Measurements from ENCODE around the gene COL4A2. TPM values are rescaled to one million over a fixed set of nuclear protein-coding genes. Genes with fewer than 3 reads are reported as not detected.
"Not testable (repeated sequence)": the region's sequence is repeated elsewhere in the genome, so short reads cannot be mapped to it uniquely, and the experiment has no call there.

COL4A2 gene
- total RNA-seq, 1 donor from 2014 or later = 417 TPM

DNA sequence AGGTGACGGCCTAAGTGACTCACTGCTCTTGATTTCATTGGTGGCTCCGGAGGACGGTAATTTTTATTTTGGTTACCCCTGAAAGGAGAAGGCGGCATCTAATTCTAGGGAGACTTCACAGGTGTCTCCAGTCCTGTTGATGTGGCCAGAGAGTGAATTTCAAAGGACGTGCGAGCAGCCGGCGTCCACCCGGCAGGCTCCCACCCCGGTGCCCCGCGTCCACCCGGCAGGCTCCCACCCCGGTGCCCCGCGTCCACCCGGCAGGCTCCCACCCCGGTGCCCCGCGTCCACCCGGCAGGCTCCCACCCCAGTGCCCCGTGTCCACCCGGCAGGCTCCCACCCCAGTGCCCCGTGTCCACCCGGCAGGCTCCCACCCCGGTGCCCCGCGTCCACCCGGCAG, 6.2 kb downstream of the COL4A2 start:
- ATAC-seq; intact Hi-C loops (cut with DNase I); DNase-seq (ENCODE audit: low spot score): not testable (repeated sequence)

- intact Hi-C loops (cut with DNase I); DNase-seq (ENCODE audit: low spot score); ATAC-seq: not testable (repeated sequence)
Observed at GRCh38 chr13:110313733-110314132, 6.6 kb downstream of the COL4A2 start.

DNA sequence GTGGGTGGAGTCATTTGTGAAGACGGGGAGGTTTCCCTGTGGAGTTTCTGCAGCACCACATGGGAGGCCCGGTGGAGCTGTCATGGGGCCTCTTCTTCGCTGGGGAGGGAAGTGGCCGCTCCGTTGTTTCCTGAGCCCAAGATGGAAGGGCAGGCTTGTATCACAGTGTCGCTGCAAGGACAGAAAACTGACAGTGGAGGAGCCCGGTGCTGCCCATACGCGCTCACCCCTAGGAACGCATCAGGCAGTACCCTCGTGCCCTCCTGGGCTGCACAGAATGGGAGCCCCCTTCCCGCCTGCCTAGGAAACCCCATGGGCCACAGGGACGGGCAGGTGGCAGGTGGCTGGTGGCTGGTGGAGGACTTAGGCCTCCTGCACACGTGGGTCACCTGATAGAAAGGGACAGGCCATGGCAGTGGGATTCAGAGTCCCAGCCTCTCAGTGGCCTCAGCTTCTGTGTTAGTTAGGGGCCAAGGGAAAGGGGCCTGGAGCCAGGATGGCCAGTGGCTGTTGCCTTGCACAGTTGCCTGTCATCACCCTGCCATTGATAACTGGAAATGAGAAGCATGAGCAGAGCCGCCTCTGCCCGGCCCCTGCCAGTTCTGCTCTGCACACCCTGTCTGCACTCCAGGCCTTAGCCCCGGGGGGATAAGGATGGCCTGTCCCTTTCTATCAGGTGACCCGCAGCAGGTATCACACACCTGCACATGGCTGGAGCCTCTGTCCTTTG, 7.6 kb downstream of the COL4A2 start:
- DNase-seq (ENCODE audit: low spot score) (no peak), ATAC-seq (no peak)
- intact Hi-C loops (cut with DNase I) = no loop called here

DNA sequence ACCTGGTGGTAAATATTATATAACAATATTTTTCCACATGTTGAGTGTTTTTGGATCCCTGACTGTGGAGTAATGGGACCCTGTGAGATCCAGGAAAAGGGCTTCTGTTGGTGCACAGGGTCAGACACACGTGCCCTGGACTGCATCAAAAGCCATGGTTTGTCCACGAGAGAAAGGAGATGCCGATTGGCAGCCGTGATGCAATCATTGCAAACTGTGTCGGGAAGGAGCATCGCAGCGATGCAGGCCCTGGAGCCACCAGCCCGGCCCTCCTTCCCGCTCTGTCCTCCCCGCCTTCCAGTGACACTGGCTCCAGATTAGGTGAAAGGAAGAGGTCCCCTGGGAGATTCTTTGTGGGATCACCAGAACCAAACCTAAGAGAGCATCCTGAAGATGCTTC, 9.1 kb downstream of the COL4A2 start:
- DNase-seq (ENCODE audit: low spot score) (no peak), ATAC-seq (no peak)
- intact Hi-C loops (cut with DNase I) = no loop called here

- ATAC-seq (no peak), DNase-seq (ENCODE audit: low spot score) (no peak)
- intact Hi-C loops (cut with DNase I) = no loop called here
Observed at GRCh38 chr13:110317093-110317492, 10.0 kb downstream of the COL4A2 start.

DNA sequence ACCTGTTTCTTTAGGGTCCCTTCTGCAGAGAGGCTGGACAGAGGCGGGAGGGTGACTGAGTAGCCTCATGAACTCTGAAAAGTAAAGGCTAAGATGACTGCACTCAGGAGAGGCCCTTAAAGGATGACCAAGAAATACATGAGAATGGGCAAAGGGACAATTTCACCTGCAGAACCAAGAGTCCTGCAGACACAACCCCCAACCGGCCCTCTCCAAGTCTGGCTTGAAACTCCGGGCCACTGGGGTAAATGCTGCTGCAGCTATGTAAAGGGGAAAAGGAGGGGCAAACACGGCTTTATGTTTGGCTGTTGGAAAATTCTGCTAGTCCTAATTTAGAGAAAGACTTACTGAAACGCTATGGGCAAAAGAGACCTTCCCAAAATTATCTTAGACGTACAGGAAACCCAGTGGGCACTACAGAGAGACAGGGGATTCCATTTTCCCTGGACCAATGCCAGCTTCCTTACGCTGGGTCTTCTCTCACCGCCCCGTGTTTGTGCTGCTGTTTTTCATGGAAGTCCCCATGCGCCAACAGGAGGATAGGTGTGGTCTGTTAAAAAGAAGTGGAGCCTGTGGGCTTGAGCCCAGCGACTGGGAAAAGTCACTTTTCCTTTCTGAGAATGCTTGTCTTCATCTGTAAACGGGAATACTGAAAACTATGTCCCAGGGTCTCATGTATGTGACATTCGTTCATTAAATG, 10.6 kb downstream of the COL4A2 start:
- no peak for DNase-seq (ENCODE audit: low spot score)
- ATAC-seq = no peak
- intact Hi-C loops (cut with DNase I) = no loop called here

DNA sequence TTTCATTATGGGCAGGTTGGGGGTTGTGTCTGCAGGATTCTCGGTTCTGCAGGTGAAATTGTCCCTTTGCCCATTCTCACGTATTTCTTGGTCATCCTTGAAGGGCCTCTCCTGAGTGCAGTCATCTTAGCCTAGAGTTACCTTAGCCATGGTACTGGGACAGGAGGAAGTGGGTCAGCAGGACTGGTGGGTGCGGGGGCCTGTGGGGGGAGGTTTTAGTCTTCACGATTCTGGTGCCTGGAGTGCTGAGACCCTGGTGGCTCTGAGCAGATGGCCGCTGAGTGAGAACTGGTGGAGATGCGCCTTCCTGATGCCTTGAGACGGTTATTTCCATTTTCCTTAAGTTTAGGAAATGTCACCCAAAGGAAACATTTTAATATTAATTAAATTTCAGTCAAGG, 11.8 kb downstream of the COL4A2 start:
- intact Hi-C loops (cut with DNase I) = no loop called here
- DNase-seq (ENCODE audit: low spot score) (no peak), ATAC-seq (no peak)

DNA sequence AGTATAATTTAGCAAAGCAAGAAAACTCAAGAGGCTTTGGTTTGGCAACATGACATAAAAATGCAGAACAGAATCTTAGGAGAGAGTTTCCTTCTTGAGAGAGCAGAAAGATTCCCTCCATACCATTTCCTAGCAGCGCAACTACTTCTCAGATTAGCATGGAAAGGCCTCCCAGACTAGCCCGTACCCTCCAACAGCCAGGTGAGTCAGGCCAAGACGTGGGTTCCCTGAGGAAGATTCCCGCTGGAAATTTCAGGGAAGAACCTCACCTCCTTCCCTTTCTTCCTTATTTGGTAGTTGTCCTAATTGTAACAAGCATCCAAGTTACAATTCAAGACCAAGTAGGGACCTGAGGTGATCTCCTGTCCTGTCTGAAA, 12.3 kb downstream of the COL4A2 start:
- intact Hi-C loops (cut with DNase I) = no loop called here
- ATAC-seq (no peak), DNase-seq (ENCODE audit: low spot score) (no peak)

GRCh38 chr13:110319774-110320509, 12.9 kb downstream of the COL4A2 start:
- DNase-seq (ENCODE audit: low spot score) (no peak), ATAC-seq (peak; percentile 25)
- intact Hi-C loops (cut with DNase I) = no loop called here

DNA sequence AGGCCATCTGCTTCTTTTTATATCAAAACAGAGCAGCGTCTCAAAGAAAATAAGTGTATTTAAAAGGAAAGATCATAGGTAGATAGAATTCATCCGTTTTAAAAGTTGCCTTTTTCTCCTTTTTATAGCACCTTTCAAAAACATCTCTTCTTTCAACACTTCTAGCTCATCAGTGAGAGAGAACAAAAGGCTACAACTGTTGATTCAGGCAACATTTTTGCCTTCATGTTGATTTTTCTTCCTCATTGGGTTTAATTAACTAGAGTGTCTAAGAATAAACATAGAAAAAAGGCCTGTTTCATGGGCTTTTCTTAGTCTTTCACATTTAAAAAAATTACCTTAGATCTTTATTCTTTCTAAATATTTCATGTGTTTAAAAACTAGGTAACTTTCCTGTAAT, 13.6 kb downstream of the COL4A2 start:
- intact Hi-C loops (cut with DNase I) = no loop called here
- no peak for DNase-seq (ENCODE audit: low spot score)
- no peak for ATAC-seq

- ATAC-seq; intact Hi-C loops (cut with DNase I); DNase-seq (ENCODE audit: low spot score): not testable (repeated sequence)
Observed at GRCh38 chr13:110321573-110321972, 14.5 kb downstream of the COL4A2 start.

GRCh38 chr13:110322126-110322827, 15.2 kb downstream of the COL4A2 start:
- intact Hi-C loops (cut with DNase I) = no loop called here
- ATAC-seq = no peak
- DNase-seq (ENCODE audit: low spot score) = no peak

- intact Hi-C loops (cut with DNase I) = no loop called here
- DNase-seq (ENCODE audit: low spot score) = no peak
- ATAC-seq = no peak
Observed at GRCh38 chr13:110322828-110323171, 15.7 kb downstream of the COL4A2 start.

DNA sequence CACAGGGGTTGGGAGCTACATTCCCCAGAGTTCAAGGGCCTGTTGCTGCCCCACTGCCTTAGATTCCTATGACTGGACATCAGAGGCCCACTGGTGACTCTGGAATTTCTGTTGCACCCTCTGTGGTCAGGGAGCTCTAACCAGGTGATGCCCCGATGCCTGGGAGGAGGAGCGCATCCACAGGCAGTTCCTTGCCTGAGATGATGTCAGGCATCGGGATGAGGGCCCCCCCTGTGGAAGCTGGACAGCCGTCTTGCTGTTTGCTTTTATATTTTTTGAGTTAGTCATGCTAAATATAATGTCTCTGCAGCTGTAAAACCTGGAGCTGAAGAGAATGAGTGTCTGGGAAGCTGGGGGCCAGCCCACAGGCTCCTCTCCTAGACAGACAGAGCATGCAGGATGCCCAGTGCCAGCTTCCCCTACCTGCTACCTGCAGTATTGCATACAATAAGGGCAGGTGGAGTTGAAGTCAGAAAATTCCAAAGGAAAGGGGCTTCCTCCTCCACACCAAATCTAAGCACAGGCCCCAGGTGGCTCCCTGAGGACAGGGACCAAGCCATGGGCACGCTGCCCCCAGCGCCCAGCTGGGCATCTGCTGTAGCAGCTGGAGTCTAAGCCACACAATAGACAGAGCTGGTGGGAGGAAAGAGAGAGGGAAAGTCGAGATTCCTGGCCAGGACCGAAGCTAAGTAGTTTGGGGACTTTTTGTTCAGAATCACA, 16.2 kb downstream of the COL4A2 start:
- DNase-seq (ENCODE audit: low spot score) (no peak), ATAC-seq (no peak)
- intact Hi-C loops (cut with DNase I) = no loop called here

GRCh38 chr13:110324026-110324749, 17.1 kb downstream of the COL4A2 start:
- ATAC-seq (no peak), DNase-seq (ENCODE audit: low spot score) (no peak)
- intact Hi-C loops (cut with DNase I) = no loop called here

GRCh38 chr13:110326263-110326904, 19.3 kb downstream of the COL4A2 start:
- no peak for DNase-seq (ENCODE audit: low spot score)
- ATAC-seq = no peak
- intact Hi-C loops (cut with DNase I) = no loop called here

DNA sequence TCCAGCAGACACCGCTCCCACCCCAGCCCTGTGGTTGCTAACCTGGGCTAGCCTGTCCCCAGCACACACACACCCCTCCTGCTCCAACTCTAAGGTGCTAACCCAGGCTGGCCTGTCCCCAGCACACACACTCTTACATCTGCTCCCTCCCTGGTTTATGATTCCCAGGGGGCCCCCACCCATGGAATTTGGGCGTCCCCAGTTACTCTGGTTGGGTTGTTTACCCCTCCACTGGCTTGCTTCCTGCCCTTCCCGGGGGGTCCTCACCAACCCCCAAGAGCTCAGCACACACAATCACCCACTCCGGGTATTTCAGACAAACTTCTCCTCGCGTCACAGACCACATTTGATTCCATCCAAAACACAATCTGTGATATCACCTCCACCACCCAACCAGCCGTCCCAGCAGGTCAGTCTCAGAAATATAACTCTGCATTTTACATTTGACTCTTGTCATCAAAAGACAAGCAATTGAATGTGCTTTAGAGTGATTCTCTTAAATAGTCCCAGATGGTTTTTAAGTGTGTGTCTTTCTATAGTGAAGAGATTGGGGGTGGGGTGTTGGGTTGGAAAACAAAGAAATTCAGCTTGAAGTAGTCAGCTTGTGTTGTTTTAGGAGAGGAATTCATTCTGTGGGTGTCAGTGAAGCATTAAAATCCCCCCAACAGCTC, 20.1 kb downstream of the COL4A2 start:
- ATAC-seq (no peak), DNase-seq (ENCODE audit: low spot score) (no peak)
- intact Hi-C loops (cut with DNase I) = no loop called here

Data from sciatic nerve (tissue), 2 donors.